Fibroblast of skin of scalp (primary cell): ENCODE results near the gene EPSTI1.
"Not testable (repeated sequence)": the region's sequence is repeated elsewhere in the genome, so short reads cannot be mapped to it uniquely, and the experiment has no call there.

Experiments used
- DNase-seq: peaks from one replicate; pipeline ENCODE4 v3.0.0-alpha.2; 2013

The EPSTI1 gene

GRCh38 chr13:43005460-43006236 is 13.6 kb upstream of the EPSTI1 start:
- peak; percentile 61 for DNase-seq

- no peak for DNase-seq
These were observed 11.7 kb upstream of the EPSTI1 start for GRCh38 chr13:43003729-43004128.

GRCh38 chr13:43003010-43003409 is 11.0 kb upstream of the EPSTI1 start:
- no peak for DNase-seq

- no peak for DNase-seq
These were observed 10.0 kb upstream of the EPSTI1 start for GRCh38 chr13:43002021-43002420.

DNA sequence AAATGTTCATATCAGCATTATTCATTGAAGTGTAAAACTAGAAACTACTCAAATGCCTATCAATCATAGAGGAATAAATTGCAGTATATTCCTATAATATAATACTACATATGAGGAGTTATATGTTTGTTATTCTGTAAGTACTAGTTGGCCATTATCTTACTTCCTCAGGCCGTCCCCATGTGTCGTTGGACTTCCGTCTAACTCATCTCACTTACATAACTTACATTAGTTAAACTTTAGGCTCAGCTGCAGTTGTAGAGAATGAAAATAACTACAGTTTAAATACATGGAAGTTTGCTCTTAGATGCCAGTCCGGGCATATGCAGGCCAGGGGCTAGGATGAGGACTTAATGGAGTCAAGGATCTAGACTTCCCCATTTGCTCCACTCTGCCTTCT is 8.6 kb upstream of the EPSTI1 start:
- no peak for DNase-seq

DNA sequence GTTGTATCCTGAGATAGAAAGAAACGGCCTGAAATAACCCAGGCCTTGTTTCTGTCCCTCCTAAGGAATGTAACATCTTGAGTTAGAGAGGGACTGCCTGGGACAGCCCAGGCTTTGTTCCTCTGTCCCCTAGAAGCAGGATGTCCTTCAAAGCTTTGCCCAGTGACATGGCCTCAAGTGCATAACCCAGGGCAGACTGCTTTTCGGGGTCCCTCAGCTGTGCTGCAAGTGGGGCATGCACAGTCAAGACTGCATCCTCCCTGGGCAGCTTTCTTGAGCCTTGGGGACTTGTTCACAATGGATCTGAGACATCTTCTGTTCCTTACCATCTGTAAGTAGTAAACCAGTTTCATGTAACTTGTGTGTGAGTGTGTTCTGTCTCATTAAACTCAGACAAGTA is 7.5 kb upstream of the EPSTI1 start:
- DNase-seq: no peak

- peak; percentile 90 for DNase-seq
These were observed 5.3 kb upstream of the EPSTI1 start for GRCh38 chr13:42997381-42997780.

GRCh38 chr13:42996584-42996983 is 4.5 kb upstream of the EPSTI1 start:
- DNase-seq: peak; percentile 94

DNA sequence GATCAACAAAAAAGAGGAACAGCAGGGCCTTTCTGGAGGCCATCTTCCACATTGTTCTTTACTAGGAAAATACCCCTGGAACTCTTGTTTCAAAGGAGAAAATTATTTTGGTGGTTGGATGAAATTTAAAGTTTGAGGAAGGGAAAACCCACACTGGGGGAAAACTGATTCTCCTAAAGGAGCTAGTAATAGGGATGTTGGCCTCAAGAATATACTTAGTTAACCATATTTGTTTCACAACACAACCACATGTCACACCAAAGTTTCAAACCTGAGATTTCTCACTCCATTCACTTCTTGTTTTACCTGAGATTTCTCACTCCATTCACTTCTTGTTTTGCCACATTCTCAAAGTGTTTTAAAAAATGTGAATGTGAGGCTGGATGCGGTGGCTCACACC is 2.8 kb upstream of the EPSTI1 start:
- DNase-seq: no peak

GRCh38 chr13:42992764-42993122 is 702 bp upstream of the EPSTI1 start:
- no peak for DNase-seq

DNA sequence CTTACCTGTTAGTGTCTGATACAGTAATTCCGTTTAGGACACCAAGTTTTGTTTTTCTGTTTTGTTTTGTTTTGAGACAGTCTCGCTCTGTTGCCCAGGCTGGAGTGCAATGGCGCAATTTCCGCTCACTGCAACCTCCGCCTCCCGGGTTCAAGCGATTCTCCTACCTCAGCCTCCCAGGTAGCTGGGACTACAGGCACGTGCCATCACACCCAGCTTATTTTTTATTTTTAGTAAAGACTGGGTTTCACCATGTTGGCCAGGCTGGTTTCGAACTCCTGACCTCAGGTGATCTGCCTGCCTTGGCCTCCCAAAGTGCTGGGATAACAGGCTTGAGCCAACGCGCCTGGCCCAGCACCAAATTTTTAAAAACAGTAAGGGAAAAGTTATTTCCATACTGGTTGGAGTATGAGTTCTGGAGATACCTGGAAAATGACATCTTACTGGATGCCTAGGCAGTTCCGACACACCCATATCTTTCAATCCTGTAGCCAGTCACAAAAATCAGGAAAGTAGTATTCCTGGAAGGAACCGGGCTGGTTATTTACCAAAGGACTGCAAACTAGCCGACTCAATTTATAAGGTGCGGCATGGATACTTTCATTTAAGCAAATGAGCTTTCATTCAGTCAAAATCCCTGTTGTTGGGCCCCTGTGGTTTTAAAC is 676 bp downstream of the EPSTI1 start:
- DNase-seq: not testable (repeated sequence)

DNA sequence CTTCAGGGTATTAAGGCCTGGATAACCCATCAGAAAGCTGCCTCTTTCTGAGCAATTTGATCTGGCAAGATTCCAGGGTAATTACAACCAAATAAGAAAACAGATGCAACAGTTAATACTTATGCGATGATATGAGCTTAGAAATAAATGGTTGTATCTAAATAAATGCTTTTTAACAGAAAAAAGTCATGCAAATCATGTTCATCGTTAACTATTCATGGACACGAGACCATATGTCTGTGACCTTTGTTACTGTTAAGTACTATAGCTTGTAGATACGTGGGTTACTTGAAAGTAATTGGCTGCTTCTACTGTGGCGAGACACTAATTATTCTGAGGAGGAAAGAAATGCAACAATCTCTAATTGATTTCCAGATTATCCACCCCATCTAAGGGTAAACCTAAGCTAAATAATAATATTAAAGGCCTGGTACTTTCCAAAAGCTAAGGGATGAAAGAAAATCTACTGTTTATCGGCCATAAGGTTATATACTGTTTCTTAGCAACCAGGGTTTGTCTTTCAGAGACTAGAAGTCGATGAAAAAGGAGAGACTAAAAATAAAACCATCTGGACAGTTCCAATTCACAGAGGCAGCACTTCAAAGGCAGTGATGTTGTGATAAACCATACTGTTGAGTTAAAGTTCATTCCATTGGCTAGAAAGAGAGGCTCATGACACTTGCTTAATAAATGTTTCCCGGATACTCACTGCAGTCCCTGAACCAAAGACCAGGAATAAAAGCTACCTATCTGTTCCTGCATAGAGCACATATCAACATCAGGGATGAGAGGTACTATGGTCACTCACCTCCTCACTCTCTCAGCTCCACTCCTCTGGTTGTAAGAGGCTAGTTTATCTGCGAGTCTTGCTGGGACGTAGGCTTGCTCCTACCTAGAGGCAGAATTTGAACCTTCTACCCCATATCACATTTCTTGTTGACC is 1.5 kb downstream of the EPSTI1 start:
- DNase-seq: peak; percentile 52

- no peak for DNase-seq
These were observed 5.9 kb downstream of the EPSTI1 start for GRCh38 chr13:42986176-42986574.

DNA sequence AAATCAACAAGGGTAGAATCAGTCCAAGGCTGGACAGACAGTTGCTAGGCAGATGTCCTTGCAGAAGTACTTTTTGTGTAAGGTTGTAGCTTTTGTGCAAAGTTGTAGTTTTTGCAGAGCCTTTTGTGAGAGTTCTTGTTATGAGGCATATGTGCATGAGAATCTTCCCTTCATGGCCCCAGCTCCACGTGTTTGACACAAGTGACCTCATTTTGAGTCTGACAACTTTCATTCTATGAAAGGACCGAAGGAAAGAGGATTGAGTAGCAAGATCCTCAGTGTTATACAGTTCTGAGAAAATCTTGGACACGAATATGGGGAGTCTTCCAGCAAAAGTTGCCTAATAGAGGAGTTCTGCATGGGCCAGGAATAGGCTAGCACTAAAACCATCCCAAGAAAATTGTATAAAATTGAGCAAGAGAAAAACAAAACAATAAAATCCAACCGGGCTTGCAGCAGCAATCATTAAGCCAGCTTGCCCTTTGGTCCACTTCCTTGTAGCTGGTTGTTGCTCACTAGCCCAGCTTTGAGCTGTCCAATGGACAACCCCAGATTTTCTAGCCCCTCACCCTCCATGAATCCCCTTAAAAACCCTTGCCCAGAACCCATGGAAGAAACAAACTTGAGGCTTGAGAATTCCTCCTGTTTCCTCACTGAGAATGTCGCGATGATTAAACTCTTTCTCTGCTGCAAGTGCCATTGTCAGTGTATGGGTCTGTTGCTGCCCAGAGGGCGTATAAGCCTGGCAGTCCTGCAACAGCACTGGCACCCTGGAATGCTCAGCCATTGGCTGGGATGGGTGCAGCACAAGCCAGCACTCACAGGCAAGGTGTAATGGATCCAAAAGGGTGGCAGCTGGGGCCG is 6.5 kb downstream of the EPSTI1 start:
- DNase-seq: no peak

DNA sequence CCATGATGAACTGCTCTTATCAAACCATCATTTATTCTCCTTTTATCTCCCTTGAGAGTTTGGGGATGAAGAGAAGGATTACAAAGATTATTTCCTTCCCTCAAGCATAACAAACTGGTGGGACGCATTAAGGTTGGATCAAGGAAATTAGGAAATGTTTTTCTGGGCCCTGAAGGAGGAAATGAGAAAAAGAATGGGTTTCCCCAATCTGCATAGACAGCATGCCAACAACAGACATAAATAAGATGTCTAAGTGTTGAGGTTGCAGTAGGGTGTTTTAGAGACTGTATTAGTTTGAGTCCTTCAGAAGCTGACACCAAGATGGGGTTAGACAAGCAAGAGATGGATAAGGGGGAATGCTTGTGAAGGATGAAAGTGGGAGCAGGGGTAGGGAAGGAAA is 7.3 kb downstream of the EPSTI1 start:
- DNase-seq: no peak

DNA sequence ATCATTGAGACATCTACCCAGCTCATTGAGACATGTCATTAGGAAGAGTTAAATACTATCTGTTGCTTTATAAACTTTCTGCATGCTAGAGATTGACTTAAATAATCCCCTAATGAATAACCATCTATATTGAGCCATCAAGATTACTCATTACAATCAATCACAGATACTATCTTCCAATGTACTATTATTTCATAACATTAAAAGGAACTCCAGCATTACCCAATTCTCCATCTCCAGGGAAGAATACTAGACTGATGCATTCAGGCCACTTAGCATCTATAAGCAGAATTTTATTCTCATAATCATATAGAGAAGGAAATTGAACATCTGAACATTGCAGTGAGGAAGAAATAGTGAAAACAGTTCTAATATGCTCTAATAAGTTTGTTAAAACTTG is 8.0 kb downstream of the EPSTI1 start:
- no peak for DNase-seq

- no peak for DNase-seq
These were observed 10.2 kb downstream of the EPSTI1 start for GRCh38 chr13:42981853-42982252.

DNA sequence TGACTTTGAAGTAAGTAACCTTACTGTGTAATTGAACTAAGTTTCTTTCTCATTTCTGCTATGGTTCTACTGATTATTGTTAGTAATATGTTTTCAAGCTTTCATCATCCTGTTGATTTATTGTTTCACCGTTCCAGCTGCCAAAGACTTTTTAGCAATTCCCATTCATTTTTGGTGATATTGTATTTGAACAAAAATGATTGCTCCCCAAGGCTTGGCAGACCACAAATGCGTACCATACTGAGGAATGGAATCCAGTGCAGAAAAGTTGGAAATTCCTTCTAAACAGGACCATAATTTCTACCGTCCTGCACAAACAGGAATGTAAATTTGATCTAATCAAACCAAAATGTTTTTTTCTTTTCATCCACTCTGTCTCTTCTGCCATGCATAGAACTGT is 10.7 kb downstream of the EPSTI1 start:
- DNase-seq: peak; percentile 95

DNA sequence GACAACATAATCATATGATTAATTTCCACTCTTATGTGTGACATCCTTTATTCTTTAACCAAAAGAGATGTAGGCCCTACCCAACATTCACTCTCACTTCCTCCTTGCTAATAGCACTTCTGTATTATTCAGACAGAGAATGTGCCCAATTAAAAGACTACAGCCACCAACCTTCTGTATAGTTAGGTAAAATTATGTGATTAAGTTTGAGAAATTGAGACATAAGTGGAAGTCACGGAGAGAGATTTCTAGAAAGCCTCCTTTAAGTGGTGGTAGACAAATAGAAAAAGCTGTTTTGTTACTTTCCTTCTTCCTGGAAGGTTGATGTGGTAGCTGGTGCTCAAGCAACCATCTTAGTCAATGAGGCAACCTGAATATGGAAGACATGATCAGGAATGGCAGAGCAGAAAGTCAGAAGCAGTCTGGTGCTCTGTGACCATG is 14.8 kb downstream of the EPSTI1 start:
- DNase-seq: no peak

DNA sequence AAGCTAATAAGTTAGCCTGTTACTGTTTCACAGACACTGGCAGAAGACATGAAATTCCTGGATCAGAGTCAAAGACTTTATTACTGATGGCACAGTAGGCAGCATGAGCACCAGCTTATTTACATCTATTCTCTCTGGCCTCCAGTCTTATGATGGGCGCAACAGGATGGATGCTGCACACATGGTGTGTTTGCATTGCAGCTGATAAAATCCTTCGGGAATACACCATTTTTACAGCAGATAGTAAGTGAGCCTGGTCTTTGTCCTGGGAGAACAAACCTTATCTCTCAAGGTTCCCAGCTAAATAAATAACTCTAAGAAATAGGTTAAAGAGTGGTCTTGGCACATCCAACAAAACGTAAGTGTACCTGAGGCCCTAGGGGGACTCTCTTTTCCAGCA is 16.0 kb downstream of the EPSTI1 start:
- DNase-seq: no peak

DNA sequence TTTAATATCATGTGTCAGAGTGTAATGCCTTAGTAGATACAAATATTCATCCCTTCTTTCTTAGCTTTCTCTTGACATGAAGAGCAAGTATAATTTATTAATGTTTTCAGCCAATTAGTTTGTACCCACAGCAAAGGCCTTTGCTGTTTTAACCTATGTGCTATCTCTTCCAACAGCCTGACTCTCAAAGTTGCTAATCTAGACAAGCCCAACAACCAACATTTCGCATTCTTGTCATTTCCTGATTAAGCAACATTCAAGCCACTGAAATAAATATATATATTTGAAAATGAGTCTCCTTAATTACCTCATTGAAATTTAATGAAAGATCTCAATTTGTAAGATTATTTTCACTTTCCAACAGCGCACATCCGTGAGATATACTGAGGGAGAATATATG is 18.5 kb downstream of the EPSTI1 start:
- DNase-seq: no peak

DNA sequence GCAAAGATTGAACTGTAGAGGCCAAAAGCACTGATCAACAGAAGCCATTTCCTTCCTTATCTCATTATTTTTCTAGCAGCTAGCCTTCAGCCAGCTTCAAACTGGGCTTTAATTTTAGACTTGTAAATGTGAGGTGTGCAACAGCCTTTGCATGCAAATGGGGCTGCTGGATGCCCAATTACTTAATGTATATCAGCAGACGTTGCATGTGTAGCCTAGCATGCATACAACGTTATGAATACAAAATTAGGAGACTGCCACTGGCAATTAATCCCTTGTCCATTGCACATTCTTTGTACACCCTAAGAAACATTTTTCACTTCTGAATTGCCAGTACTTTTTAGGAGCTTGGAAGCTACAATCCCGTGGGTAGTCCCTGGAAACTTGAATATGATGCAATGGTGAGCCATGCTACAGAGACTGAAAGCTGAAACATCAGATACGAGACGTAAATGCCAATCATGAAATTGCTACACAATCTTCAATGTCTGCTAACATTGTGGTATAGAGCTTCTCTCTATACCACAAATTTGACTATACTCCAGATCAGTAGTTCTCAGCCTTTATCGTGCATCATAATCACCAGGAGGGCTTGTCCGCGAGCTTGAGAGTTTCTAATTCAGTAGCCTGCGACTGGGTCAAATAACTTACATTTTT is 20.2 kb downstream of the EPSTI1 start:
- peak; percentile 78 for DNase-seq
